HG03432 (cell line): ENCODE data around the gene ADAMTS3.
"Not testable (repeated sequence)": the region's sequence is repeated elsewhere in the genome, so short reads cannot be mapped to it uniquely, and the experiment has no call there.

Experiments
- ATAC-seq: cut with Tn5 transposase; IDR thresholded peaks from one replicate; pipeline ENCODE4 v1.9.1; 2021; ENCODE audit warnings: mild to moderate bottlenecking, moderate library complexity; ENCODE audit not compliant: unreplicated experiment

Gene ADAMTS3

GRCh38 chr4:72553540-72554337 is 15.3 kb downstream of the ADAMTS3 start:
- no peak for ATAC-seq

DNA sequence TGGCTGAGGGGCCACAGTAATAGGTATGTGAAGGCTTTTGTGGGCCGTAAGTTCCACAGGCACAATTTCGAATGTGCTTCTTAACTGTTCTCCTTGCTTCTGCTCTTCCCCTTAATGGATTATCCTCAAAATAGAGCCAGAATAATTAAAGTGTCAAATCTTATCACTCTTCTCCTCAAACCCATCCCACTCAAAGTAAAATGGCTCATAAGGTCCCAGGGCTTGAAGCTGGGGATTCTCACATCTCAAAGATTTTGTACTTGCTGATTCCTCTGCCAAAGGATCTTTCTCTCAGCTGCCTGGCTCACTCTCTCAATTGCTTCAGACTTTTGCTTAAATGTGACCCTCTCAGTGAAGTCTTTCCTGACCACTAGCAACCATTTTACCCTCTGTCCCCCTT is 16.6 kb downstream of the ADAMTS3 start:
- ATAC-seq = no peak

DNA sequence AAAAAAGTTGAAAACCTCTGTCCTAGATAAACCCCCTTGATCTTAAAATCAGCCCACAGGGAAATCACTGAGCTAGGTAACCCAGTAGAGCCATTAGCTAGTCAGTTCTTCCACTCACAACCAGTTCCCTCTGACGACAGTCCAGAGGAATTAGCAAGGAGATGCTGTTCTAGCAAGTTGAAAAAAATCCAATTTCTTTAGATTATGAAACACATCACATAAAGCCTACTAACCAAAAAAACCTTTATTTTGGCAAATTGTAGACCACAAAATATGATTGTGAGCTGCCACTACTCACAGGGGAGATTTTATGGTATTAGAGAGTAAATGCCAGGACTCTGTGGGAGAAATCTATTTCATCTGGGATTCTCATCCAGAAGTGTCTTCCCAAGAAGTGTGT is 22.6 kb downstream of the ADAMTS3 start:
- no peak for ATAC-seq

DNA sequence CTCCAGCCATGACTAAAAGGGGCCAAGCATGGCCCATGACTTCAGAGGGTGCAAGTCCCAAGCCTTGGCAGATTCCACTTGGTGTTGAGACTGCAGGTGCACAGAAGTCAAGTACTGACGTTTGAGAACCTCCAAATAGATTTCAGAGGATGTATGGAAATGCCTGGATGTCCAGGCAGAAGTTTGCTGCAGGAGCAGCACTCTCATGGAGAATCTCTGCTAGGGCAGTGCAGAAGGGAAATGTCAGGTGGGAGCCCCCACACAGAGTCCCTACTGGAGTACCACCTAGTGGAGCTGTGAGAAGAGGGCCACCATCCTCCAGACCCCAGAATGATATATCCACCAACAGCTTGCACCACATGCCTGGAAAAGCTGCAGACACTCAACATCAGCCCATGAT is 28.3 kb downstream of the ADAMTS3 start:
- ATAC-seq = not testable (repeated sequence)

DNA sequence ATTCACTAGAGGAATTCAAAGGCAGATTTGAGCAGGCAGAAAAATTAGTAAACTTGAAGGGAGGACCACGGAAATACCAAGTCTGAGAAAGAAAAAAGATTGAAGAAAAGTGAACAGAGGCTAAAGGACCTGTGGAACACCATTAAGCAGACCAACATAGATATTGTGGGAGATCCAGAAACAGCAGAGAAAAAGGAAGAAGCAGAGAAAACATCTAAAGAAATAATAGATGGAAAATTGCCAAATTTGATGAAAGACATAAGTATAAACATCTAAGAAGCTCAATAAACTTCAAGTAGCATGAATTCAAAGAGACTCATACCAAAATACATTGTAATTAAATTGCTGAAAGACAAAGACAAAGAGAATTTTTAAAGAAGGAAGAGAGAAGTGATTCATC is 31.0 kb downstream of the ADAMTS3 start:
- no peak for ATAC-seq

GRCh38 chr4:72536443-72536842 is 32.6 kb downstream of the ADAMTS3 start:
- no peak for ATAC-seq

DNA sequence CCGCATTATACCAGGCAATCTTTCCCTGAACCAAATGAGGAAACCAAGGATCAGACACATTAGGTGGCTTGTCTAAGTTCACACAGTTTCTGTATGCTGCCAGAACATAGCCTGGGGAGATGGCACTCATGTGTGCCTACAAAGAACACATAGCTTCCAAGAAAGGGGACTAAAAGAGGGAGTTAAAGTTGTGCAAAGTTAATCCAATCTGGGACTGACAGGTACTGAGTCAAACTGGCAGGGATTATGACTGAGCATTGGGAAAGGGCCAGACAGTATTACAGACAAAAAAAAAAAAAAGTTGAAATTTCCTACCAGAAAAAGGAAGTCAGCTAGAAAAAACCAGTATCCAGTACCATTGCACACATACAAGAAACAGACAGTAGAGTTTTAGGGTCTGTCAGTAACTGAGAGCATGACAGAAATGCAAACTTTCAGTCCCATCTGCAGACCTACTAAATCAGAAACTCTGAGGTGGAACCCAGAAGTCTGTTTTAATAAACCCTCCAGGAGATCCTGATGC is 37.2 kb downstream of the ADAMTS3 start:
- ATAC-seq = no peak

DNA sequence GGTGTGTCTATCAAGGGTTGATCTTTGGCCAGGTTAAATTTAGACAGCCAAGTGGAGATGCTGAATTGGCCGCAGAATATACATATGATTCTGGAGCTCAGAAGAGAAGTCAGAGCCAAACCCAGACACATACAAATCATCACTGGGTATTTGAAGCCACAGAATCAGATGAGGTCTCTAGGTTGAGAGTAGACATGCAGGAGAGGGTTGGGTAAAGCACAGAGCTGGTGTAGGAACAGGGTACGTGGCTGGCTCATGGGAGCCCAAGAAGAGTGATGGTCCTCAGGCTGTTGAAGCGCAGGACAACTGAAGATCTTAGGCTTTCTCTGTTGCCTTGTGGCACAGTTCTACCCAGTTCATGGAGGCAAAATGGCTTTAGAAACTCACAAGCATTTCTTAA is 37.7 kb downstream of the ADAMTS3 start:
- no peak for ATAC-seq

DNA sequence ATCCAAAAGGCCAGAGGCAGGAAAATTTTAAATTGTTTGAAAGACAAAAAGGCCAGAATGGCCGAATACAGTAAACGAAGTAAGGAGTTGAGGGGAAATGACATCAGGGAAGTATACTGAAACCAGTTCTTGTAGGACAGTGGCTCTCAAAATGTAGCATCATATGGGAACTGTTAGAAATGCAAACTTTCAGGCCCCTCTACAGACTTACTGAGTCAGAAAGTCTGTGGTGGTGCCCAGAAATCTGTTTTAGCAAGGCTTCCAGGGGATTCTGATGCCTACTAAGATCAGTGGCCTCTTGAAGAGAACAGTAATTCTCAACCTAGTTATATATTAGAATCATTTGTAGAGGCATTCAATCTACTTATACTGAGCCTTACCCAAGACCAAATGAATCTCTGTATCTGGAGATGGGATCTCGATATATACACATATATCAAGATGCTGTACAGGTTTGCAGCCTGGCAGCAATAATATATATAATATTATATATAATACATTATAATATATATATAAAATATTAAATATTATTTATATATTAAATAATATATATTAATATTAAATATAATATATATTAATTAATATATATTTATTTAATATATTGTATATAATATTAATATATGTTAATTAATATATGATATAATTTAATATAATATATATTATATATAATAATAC is 39.7 kb downstream of the ADAMTS3 start:
- ATAC-seq = no peak

GRCh38 chr4:72527038-72527646 is 41.9 kb downstream of the ADAMTS3 start:
- no peak for ATAC-seq

DNA sequence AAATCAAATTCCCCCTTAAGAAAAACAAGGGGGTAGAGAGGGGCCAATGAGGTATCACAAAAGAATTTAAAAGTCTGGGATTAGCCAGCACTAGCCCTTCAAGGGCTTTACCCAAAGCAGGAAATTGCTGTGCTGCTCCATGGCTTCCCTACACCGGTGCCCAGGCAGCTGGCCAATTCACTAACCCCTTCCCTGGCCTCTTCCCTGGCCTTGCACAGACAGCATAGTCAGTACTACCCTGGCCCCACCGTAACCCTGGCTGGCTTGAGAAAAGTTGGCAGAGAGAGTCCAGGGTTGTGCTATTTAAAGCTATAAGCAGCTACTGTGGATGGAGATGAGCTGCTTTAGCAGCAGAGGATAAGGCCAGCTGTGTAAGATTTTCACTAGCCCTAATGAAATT is 43.1 kb downstream of the ADAMTS3 start:
- ATAC-seq = no peak

- ATAC-seq = no peak
Observed at GRCh38 chr4:72522440-72522839, 46.6 kb downstream of the ADAMTS3 start.

GRCh38 chr4:72513227-72513626 is 55.8 kb downstream of the ADAMTS3 start:
- no peak for ATAC-seq

GRCh38 chr4:72507860-72508419 is 61.1 kb downstream of the ADAMTS3 start:
- no peak for ATAC-seq

- ATAC-seq = no peak
Observed at GRCh38 chr4:72507167-72507566, 61.9 kb downstream of the ADAMTS3 start.

- peak; percentile 87 for ATAC-seq
Observed at GRCh38 chr4:72505314-72505744, 63.7 kb downstream of the ADAMTS3 start.

GRCh38 chr4:72500214-72500613 is 68.8 kb downstream of the ADAMTS3 start:
- ATAC-seq = no peak

GRCh38 chr4:72496119-72496518 is 72.9 kb downstream of the ADAMTS3 start:
- no peak for ATAC-seq

GRCh38 chr4:72494156-72494555 is 74.9 kb downstream of the ADAMTS3 start:
- no peak for ATAC-seq

DNA sequence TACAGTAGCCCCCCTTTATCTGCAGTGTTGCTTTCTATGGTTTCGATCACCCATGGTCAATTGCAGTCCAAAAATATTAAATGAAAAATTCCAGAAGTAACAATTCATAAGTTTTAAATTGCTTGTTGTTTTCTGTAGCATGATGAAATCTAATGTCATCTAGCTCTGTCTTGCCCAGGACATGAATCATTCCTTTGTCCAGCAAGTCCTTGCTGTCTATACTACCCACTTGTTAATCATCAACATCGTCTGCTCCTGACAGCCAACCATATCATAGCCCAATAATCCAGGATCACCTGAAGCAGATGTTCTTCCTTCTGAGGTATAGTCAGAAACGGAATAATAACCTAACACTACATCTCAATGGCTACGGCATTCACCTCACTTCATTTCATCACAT is 79.8 kb downstream of the ADAMTS3 start:
- ATAC-seq = no peak

GRCh38 chr4:72486991-72487390 is 82.0 kb downstream of the ADAMTS3 start:
- ATAC-seq = no peak
